ENCODE results near the gene CLTB.
"Not testable (repeated sequence)": the region's sequence is repeated elsewhere in the genome, so short reads cannot be mapped to it uniquely, and the experiment has no call there.

The CLTB gene

DNA sequence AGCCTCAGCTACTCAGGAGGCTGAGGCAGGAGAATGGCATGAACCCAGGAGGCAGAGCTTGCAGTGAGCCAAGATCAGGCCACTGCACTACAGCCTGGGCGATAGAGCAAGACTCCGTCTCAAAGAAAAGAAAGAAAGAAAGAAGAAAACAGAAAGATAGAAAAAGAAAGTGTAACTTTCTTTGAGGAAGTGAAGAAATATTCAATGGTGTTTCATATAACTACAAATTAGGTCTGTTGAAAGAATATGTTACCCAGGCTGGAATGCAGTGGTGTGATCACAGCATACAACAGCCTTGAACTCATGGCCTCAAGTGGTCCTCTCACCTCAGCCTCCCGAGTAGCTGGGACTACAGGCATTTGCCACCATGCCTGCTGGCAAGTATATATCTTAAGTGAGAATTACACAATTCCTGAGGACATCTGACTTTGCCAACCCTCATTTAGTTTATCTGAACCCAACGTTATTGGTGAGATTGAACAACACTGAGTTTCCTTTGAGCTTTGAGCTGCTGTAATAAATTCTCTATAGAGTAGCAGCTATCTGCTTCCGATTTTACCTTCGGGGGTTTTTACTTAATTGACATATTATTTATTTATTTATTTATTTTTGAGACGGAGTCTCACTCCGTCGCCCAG lies 29.8 kb upstream of the CLTB start:
- H3K4me1 ChIP-seq: peaks cover 0 to 31% (median 18%) of the 10 kb centered on the region in 4 donors
- no peak overlapping the region for H3K27ac ChIP-seq
- no peak overlapping the region for H3K4me3 ChIP-seq
- H3K27me3 ChIP-seq: peaks cover 0 to 7% of the 10 kb centered on the region in 2 donors
- H3K36me3 ChIP-seq: no peaks in the 10 kb centered on the region
- TF ChIP-seq, protein P1, sequence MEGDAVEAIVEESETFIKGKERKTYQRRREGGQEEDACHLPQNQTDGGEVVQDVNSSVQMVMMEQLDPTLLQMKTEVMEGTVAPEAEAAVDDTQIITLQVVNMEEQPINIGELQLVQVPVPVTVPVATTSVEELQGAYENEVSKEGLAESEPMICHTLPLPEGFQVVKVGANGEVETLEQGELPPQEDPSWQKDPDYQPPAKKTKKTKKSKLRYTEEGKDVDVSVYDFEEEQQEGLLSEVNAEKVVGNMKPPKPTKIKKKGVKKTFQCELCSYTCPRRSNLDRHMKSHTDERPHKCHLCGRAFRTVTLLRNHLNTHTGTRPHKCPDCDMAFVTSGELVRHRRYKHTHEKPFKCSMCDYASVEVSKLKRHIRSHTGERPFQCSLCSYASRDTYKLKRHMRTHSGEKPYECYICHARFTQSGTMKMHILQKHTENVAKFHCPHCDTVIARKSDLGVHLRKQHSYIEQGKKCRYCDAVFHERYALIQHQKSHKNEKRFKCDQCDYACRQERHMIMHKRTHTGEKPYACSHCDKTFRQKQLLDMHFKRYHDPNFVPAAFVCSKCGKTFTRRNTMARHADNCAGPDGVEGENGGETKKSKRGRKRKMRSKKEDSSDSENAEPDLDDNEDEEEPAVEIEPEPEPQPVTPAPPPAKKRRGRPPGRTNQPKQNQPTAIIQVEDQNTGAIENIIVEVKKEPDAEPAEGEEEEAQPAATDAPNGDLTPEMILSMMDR (IDR thresholded peaks at IDR 0.05): no peak
- intact Hi-C loops (cut with DNase I; ENCODE audit: low total_unique reads): loop anchor here (5.0 kb wide), 1 partner anchor 91 kb away; the partner anchor contains the start of gene RNF44
- DNase-seq: no peak
- no peaks in the 10 kb centered on the region for H3K9me3 ChIP-seq

DNA sequence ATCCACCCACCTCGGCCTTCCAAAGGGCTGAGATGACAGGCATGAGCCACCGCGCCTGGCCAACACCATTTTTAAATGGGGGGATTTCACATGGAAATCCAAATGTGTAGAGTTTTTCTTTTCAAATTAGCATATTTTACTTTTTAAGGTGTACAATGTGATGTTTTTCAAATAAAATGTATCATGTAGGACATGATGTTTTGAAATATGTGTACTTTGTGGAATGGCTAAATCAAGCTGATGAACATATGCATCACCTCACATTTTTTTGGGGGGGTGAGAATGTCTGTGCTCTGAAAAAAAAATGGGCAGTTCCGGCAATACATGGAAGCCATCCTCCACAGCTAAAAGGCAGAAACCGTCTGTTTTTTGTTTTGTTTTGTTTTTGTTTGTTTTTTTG lies 28.4 kb upstream of the CLTB start:
- intact Hi-C loops (cut with DNase I; ENCODE audit: low total_unique reads): loop anchor here (5.0 kb wide), 1 partner anchor 93 kb away; the partner anchor contains the start of gene RNF44
- H3K4me3 ChIP-seq: no peak overlapping the region
- no peaks in the 10 kb centered on the region for H3K36me3 ChIP-seq
- peaks cover 0 to 19% (median 15%) of the 10 kb centered on the region in 4 donors for H3K4me1 ChIP-seq
- no peak for DNase-seq
- no peak overlapping the region for H3K27ac ChIP-seq
- H3K27me3 ChIP-seq: peaks cover 0 to 19% of the 10 kb centered on the region in 2 donors
- no peaks in the 10 kb centered on the region for H3K9me3 ChIP-seq
- TF ChIP-seq, protein P1 (IDR thresholded peaks at IDR 0.05): no peak

DNA sequence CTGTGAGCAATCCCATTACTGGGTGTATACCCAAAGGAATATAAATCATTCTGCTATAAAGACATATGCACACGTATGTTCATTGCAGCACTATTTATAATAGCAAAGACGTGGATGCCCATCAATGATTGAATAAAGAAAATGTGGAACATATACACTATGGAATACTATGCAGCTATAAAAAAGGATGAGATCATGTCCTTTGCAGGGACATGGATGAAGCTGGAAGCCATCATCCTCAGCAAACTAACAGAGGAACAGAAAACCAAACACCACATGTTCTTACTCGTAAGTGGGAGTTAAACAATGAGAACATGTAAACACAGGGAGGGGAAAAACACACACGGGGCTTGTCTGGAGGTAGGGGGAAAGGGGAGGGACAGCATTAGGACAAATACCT lies 26.6 kb upstream of the CLTB start:
- DNase-seq; H3K4me3 ChIP-seq; intact Hi-C loops (cut with DNase I; ENCODE audit: low total_unique reads); H3K4me1 ChIP-seq; H3K36me3 ChIP-seq; H3K27ac ChIP-seq; H3K9me3 ChIP-seq: not testable (repeated sequence)
- H3K27me3 ChIP-seq: peaks cover 0 to 35% of the 10 kb centered on the region in 2 donors

DNA sequence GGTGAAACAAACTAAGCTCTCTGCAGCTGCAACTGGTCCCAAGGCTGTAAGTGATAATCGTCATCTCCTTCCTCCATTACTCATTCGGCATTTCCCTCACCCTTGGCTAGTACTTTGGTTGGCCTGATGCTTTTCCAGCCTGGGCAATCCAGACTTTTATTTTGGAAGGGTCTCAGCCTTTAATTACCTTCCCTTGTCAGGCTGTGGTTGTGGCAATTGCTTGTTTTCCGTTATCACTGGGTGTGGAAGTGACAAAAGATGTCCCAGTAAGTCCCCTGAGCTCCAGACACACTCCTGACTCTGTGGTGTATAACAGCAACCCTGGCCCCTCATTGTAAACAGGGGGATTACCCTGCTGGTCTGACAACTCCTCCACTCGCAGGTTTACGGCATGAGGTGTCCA lies 25.6 kb upstream of the CLTB start:
- TF ChIP-seq, protein P1 (IDR thresholded peaks at IDR 0.05): no peak
- no peak overlapping the region for H3K4me3 ChIP-seq
- H3K27me3 ChIP-seq: peaks cover 0 to 36% of the 10 kb centered on the region in 2 donors
- no peaks in the 10 kb centered on the region for H3K9me3 ChIP-seq
- H3K27ac ChIP-seq: no peak overlapping the region
- H3K36me3 ChIP-seq: no peaks in the 10 kb centered on the region
- intact Hi-C loops (cut with DNase I; ENCODE audit: low total_unique reads): no loop called here
- peaks cover 0 to 8% (median 3%) of the 10 kb centered on the region in 4 donors for H3K4me1 ChIP-seq
- no peak for DNase-seq

DNA sequence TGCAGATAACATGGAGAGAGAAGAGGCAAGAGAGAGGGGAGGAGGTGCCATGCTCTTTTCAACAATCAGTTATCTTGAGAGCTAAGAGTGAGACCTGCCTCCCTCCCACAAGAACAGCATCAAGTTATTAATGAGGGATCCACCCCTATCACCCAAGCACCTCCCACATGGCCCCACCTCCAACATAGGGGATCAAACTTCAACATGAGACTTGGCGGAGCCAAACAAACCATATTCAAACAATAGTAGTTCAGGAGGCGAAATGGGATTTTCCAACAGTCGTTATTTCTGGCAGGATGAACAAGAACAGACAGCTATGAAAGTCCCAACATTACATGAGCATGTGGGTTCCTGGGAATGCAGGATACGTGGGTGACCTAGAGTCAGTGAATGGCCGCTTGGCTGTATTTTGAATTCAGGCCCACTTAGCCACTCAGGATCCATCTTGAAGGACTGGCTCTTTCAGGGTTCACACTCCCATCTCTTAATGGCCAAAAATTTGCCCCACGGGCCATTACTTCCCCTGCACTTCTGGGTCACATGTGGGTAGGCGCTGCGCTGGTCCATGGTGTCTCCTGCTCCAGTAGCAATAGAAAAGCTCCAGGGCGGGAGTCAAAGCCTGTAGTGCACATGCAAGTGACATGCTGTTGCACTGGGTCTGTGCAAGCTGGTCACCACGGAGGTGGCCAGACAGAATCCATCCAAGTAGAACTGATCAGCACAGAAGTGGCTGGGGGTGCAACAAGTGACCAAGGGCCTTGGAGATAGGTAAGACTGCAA lies 24.8 kb upstream of the CLTB start:
- no peaks in the 10 kb centered on the region for H3K36me3 ChIP-seq
- intact Hi-C loops (cut with DNase I; ENCODE audit: low total_unique reads): no loop called here

More for the DNA sequence above, 24.8 kb upstream of the CLTB start:
- TF ChIP-seq, protein P1 (IDR thresholded peaks at IDR 0.05): no peak
- H3K4me3 ChIP-seq: no peak overlapping the region
- H3K9me3 ChIP-seq: no peaks in the 10 kb centered on the region
- H3K27me3 ChIP-seq: peaks cover 0 to 36% of the 10 kb centered on the region in 2 donors
- DNase-seq: no peak
- peaks cover 0 to 8% (median 0%) of the 10 kb centered on the region in 4 donors for H3K4me1 ChIP-seq
- no peak overlapping the region for H3K27ac ChIP-seq

Measured in tibial artery (tissue), 4 donors.